Measurements from ENCODE around the gene FER.

GRCh38 chr5:109195667-109196066, 448.0 kb downstream of the FER start:
- TF ChIP-seq ZBTB40 (IDR thresholded peaks at IDR 0.05) (no peak), ZBTB40 (CRISPR knock-in tag; IDR thresholded peaks at IDR 0.05) (no peak), ETV6 (IDR thresholded peaks at IDR 0.05; ENCODE audit: borderline replicate concordance in 1 of 2, low read depth in 2 of 2, low read length in 1 of 2) (no peak), ETV6 (CRISPR knock-in tag; IDR thresholded peaks at IDR 0.05; ENCODE audit: borderline replicate concordance) (no peak)
- TF ChIP-seq, protein P1, sequence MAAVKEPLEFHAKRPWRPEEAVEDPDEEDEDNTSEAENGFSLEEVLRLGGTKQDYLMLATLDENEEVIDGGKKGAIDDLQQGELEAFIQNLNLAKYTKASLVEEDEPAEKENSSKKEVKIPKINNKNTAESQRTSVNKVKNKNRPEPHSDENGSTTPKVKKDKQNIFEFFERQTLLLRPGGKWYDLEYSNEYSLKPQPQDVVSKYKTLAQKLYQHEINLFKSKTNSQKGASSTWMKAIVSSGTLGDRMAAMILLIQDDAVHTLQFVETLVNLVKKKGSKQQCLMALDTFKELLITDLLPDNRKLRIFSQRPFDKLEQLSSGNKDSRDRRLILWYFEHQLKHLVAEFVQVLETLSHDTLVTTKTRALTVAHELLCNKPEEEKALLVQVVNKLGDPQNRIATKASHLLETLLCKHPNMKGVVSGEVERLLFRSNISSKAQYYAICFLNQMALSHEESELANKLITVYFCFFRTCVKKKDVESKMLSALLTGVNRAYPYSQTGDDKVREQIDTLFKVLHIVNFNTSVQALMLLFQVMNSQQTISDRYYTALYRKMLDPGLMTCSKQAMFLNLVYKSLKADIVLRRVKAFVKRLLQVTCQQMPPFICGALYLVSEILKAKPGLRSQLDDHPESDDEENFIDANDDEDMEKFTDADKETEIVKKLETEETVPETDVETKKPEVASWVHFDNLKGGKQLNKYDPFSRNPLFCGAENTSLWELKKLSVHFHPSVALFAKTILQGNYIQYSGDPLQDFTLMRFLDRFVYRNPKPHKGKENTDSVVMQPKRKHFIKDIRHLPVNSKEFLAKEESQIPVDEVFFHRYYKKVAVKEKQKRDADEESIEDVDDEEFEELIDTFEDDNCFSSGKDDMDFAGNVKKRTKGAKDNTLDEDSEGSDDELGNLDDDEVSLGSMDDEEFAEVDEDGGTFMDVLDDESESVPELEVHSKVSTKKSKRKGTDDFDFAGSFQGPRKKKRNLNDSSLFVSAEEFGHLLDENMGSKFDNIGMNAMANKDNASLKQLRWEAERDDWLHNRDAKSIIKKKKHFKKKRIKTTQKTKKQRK (IDR thresholded peaks at IDR 0.05; ENCODE audit: borderline replicate concordance, low read depth, low read length), result no peak
